Measurements from ENCODE around the gene SIX6. TPM values are rescaled to one million over a fixed set of nuclear protein-coding genes. Genes with fewer than 3 reads are reported as not detected.

SIX6 gene
- total RNA-seq, 3 donors from 2014 or later = not detected

DNA sequence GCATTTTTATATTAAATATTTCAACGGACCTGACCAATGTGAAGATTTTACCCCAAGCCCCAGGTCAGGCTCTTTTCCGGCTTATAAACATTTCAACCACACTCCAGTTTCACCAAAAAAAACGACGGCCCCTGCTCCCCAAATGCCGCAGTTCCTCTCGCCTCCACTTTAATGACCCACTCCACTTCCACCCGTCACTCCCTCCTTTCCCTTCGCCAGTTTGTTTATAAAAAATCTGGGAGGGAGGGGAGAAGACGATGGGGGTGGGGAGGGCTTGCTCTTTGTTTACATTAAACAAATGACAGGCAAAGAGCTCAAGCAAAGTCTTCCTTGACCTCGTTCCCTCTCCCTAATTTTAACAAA is 5.4 kb downstream of the SIX6 start:
- no peak for TF ChIP-seq POLR2AphosphoS5 (IDR thresholded peaks at IDR 0.05)
- TF ChIP-seq CTCF (IDR thresholded peaks at IDR 0.05) = no peak
- TF ChIP-seq POLR2A (IDR thresholded peaks at IDR 0.05) = no peak
- Histone ChIP-seq H3K36me3 (no peaks in the 10 kb centered on the region), H3K27ac (no peak overlapping the region), H3K27me3 (peaks cover 4 to 79% of the 10 kb centered on the region in 2 donors), H3K9me3 (peaks cover 0 to 9% of the 10 kb centered on the region in 2 donors), H3K4me3 (peak overlapping the region; percentile 26 to 68 (median 43)), H3K4me1 (peaks cover 4 to 9% of the 10 kb centered on the region in 2 donors)
- no peak for DNase-seq (ENCODE audit: low spot score in 2 of 2)
- intact Hi-C loops (cut with DNase I; ENCODE audit: low total_unique reads) = loop anchor here (5.0 kb wide), 1 partner anchor 197 kb away; no protein-coding TSS in a partner anchor

- no peak for TF ChIP-seq CTCF (IDR thresholded peaks at IDR 0.05)
- TF ChIP-seq POLR2AphosphoS5 (IDR thresholded peaks at IDR 0.05) = no peak
- TF ChIP-seq POLR2A (IDR thresholded peaks at IDR 0.05) = no peak
- Histone ChIP-seq H3K27me3 (peaks cover 4 to 73% of the 10 kb centered on the region in 2 donors), H3K36me3 (no peaks in the 10 kb centered on the region), H3K9me3 (peaks cover 0 to 9% of the 10 kb centered on the region in 2 donors), H3K4me3 (peak overlapping the region; percentile 26 to 68 (median 43)), H3K27ac (no peak overlapping the region), H3K4me1 (peaks cover 4 to 9% of the 10 kb centered on the region in 2 donors)
- no peak for DNase-seq (ENCODE audit: low spot score in 2 of 2)
- intact Hi-C loops (cut with DNase I; ENCODE audit: low total_unique reads) = loop anchor here (5.0 kb wide), 1 partner anchor 198 kb away; no protein-coding TSS in a partner anchor
Observed at GRCh38 chr14:60514741-60515491, 6.0 kb downstream of the SIX6 start.

GRCh38 chr14:60515511-60516289 is 6.8 kb downstream of the SIX6 start:
- intact Hi-C loops (cut with DNase I; ENCODE audit: low total_unique reads) = no loop called here
- H3K4me3 ChIP-seq = peak overlapping the region; percentile 26 to 68 (median 43)
- DNase-seq (ENCODE audit: low spot score in 2 of 2) = no peak
- peaks cover 0 to 9% of the 10 kb centered on the region in 2 donors for H3K9me3 ChIP-seq
- no peak for TF ChIP-seq POLR2AphosphoS5 (IDR thresholded peaks at IDR 0.05)
- no peak for TF ChIP-seq CTCF (IDR thresholded peaks at IDR 0.05)
- TF ChIP-seq POLR2A (IDR thresholded peaks at IDR 0.05) = no peak
- no peak overlapping the region for H3K27ac ChIP-seq
- H3K27me3 ChIP-seq = peaks cover 4 to 65% of the 10 kb centered on the region in 2 donors
- H3K4me1 ChIP-seq = peaks cover 4 to 9% of the 10 kb centered on the region in 2 donors
- H3K36me3 ChIP-seq = no peaks in the 10 kb centered on the region

- peaks cover 0 to 6% of the 10 kb centered on the region in 2 donors for H3K27me3 ChIP-seq
- TF ChIP-seq POLR2A (IDR thresholded peaks at IDR 0.05) (no peak), POLR2AphosphoS5 (IDR thresholded peaks at IDR 0.05) (no peak), CTCF (IDR thresholded peaks at IDR 0.05) (no peak)
- H3K9me3 ChIP-seq = no peaks in the 10 kb centered on the region
Observed at GRCh38 chr14:60532442-60532841, 23.5 kb downstream of the SIX6 start.

DNA sequence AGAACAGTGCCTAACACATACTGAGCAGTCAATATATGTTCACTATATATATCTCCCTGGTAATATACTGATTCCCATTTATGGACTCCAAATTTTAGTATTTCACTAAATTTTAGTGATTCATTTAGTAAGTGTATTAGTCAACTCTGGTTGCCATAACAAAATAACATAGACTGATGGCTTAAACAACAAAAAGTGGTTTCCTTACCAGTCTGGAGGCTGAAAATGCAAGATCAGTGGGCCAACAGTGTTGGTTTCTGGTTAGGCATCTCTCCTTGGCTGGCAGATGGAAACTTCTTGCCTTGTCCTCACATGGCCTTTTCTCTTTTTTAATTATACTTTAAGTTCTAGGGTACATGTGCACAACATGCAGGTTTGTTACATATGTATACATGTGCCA is 28.7 kb downstream of the SIX6 start:
- no peak for DNase-seq (ENCODE audit: low spot score in 2 of 2)
- Histone ChIP-seq H3K4me3 (no peak overlapping the region), H3K27ac (no peak overlapping the region), H3K36me3 (no peaks in the 10 kb centered on the region), H3K4me1 (no peaks in the 10 kb centered on the region), H3K27me3 (no peaks in the 10 kb centered on the region), H3K9me3 (no peaks in the 10 kb centered on the region)
- intact Hi-C loops (cut with DNase I; ENCODE audit: low total_unique reads) = no loop called here
- TF ChIP-seq POLR2A (IDR thresholded peaks at IDR 0.05) (no peak), CTCF (IDR thresholded peaks at IDR 0.05) (no peak), POLR2AphosphoS5 (IDR thresholded peaks at IDR 0.05) (no peak)

More at GRCh38 chr14:60532442-60532841, 23.5 kb downstream of the SIX6 start:
- no peaks in the 10 kb centered on the region for H3K4me1 ChIP-seq
- intact Hi-C loops (cut with DNase I; ENCODE audit: low total_unique reads) = no loop called here
- H3K4me3 ChIP-seq = no peak overlapping the region
- H3K27ac ChIP-seq = no peak overlapping the region
- no peaks in the 10 kb centered on the region for H3K36me3 ChIP-seq
- DNase-seq (ENCODE audit: low spot score in 2 of 2) = no peak

Data from breast epithelium (tissue), 4 donors.